ENCODE measurements around the gene MYO1D. TPM values are rescaled to one million over a fixed set of nuclear protein-coding genes. Genes with fewer than 3 reads are reported as not detected.

Gene MYO1D
- total RNA-seq, 2 experiments from 2014 or later: 2.0 to 2.2 TPM

- CTCF ChIA-PET: interaction anchor here (0.9 to 1.6 kb wide), 4 partner anchors 10 to 42 kb away, joined by 3 to 5 read pairs (median 4); no protein-coding TSS in a partner anchor
- DNase-seq: no peak
- no peaks in the 10 kb centered on the region for H3K27me3 Mint-ChIP-seq
- POLR2A ChIA-PET: no interaction called here
- no peak overlapping the region for H3K27ac Mint-ChIP-seq
- H3K4me3 Mint-ChIP-seq: no peak overlapping the region
- H3K9me3 Mint-ChIP-seq: no peaks in the 10 kb centered on the region
- H3K36me3 Mint-ChIP-seq (ENCODE audit: low read depth): no peaks in the 10 kb centered on the region
- H3K4me1 Mint-ChIP-seq: peaks cover 24% of the 10 kb centered on the region
Measured at GRCh38 chr17:32566303-32566702, 310.6 kb downstream of the MYO1D start.

DNA sequence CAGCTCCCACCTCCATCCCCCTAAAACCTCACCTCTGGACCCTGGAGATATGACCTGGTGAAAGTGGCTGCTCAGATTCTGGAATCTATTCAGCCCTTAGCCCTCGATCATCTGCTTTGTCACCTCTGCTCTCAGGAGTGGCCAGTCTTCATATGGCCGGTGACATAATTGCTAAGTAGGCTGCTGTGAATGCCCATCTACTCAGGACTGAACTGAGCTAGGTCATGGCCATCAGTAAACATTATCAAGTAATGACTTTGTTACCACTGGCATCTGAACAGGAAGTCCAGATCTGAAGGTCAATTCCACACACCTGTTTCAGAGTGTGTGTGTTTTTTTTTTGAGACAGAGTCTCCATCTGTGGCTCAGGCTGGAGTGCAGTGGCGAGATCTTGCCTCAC lies 311.5 kb downstream of the MYO1D start:
- Mint-ChIP-seq H3K4me3 (no peak overlapping the region), H3K4me1 (peaks cover 20% of the 10 kb centered on the region), H3K27me3 (no peaks in the 10 kb centered on the region), H3K27ac (no peak overlapping the region), H3K9me3 (no peaks in the 10 kb centered on the region), H3K36me3 (ENCODE audit: low read depth) (no peaks in the 10 kb centered on the region)
- ChIA-PET CTCF (interaction anchor here (1.1 to 1.6 kb wide), 2 partner anchors 9 to 14 kb away, joined by 5 read pairs; no protein-coding TSS in a partner anchor), POLR2A (no interaction called here)
- no peak for DNase-seq

- ChIA-PET POLR2A (no interaction called here), CTCF (interaction anchor here (0.9 kb wide), 1 partner anchor 20 kb away, joined by 3 read pairs; no protein-coding TSS in a partner anchor)
- Mint-ChIP-seq H3K4me3 (no peak overlapping the region), H3K27ac (no peak overlapping the region), H3K4me1 (peaks cover 15% of the 10 kb centered on the region), H3K27me3 (no peaks in the 10 kb centered on the region), H3K36me3 (ENCODE audit: low read depth) (no peaks in the 10 kb centered on the region), H3K9me3 (no peaks in the 10 kb centered on the region)
- no peak for DNase-seq
Measured at GRCh38 chr17:32564325-32564724, 312.6 kb downstream of the MYO1D start.

GRCh38 chr17:32563583-32563982 lies 313.3 kb downstream of the MYO1D start:
- peaks cover 18% of the 10 kb centered on the region for H3K4me1 Mint-ChIP-seq
- H3K27ac Mint-ChIP-seq: no peak overlapping the region
- H3K27me3 Mint-ChIP-seq: no peaks in the 10 kb centered on the region
- DNase-seq: no peak
- no peaks in the 10 kb centered on the region for H3K9me3 Mint-ChIP-seq
- ChIA-PET POLR2A (no interaction called here), CTCF (interaction anchor here (0.9 kb wide), 1 partner anchor 19 kb away, joined by 3 read pairs; no protein-coding TSS in a partner anchor)
- no peak overlapping the region for H3K4me3 Mint-ChIP-seq
- no peaks in the 10 kb centered on the region for H3K36me3 Mint-ChIP-seq (ENCODE audit: low read depth)

- H3K27ac Mint-ChIP-seq: no peak overlapping the region
- H3K9me3 Mint-ChIP-seq: no peaks in the 10 kb centered on the region
- DNase-seq: no peak
- CTCF ChIA-PET: interaction anchor here (0.9 to 1.8 kb wide), 3 partner anchors 10 to 35 kb away, joined by 3 to 7 read pairs (median 6); no protein-coding TSS in a partner anchor
- no peaks in the 10 kb centered on the region for H3K36me3 Mint-ChIP-seq (ENCODE audit: low read depth)
- POLR2A ChIA-PET: interaction anchor here (0.5 kb wide), 1 partner anchor 17 kb away, joined by 3 read pairs; no protein-coding TSS in a partner anchor
- H3K27me3 Mint-ChIP-seq: no peaks in the 10 kb centered on the region
- H3K4me3 Mint-ChIP-seq: no peak overlapping the region
- peaks cover 36% of the 10 kb centered on the region for H3K4me1 Mint-ChIP-seq
Measured at GRCh38 chr17:32558997-32559650, 317.8 kb downstream of the MYO1D start.

GRCh38 chr17:32558326-32558955 lies 318.5 kb downstream of the MYO1D start:
- Mint-ChIP-seq H3K27ac (peak overlapping the region; percentile 27), H3K27me3 (peaks cover 2% of the 10 kb centered on the region), H3K9me3 (no peaks in the 10 kb centered on the region), H3K4me3 (no peak overlapping the region), H3K36me3 (ENCODE audit: low read depth) (no peaks in the 10 kb centered on the region), H3K4me1 (peaks cover 36% of the 10 kb centered on the region)
- peak; percentile 15 for DNase-seq
- POLR2A ChIA-PET: no interaction called here
- CTCF ChIA-PET: interaction anchor here (0.9 to 1.8 kb wide), 3 partner anchors 11 to 34 kb away, joined by 3 to 7 read pairs (median 6); no protein-coding TSS in a partner anchor

DNA sequence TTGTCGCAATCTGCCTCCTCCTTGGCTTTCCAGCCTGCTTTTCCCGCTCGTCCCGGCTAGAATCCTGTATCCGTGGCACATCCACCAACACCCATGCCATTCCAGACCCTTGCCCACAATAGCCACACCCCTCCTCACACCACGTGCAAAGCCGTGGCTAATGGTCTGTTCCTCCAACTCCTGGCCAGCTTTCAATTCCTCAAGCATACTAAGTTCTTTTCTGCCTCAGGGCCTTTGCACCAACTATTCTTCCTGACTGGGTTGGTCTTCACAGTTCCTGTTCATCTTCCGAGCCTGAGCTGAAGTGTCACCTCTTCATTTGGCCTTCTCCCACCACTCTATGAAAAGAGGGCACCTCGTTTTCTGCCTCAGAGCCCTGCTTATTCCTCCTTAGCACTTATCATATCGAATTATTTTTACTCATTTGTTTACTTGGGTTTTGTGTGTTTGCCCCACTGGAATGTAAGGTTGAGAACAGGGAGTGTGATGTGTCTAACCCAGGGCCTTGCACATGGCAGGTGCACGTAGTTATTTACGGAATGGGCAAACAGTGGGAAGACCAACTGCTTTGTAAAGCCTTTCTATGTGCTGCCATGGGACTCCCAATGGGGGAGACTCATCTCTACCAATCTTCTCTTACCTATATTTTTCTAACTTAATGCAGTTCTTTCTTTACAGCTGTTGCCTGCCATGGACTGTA lies 321.2 kb downstream of the MYO1D start:
- peaks cover 60% of the 10 kb centered on the region for H3K4me1 Mint-ChIP-seq
- no peak overlapping the region for H3K4me3 Mint-ChIP-seq
- CTCF ChIA-PET: interaction anchor here (1.2 kb wide), 1 partner anchor 10 kb away, joined by 5 read pairs; no protein-coding TSS in a partner anchor
- H3K27me3 Mint-ChIP-seq: peaks cover 2% of the 10 kb centered on the region
- H3K36me3 Mint-ChIP-seq (ENCODE audit: low read depth): no peaks in the 10 kb centered on the region
- DNase-seq: no peak
- POLR2A ChIA-PET: interaction anchor here (0.6 kb wide), 1 partner anchor 9 kb away, joined by 3 read pairs; no protein-coding TSS in a partner anchor
- no peak overlapping the region for H3K27ac Mint-ChIP-seq
- no peaks in the 10 kb centered on the region for H3K9me3 Mint-ChIP-seq

GRCh38 chr17:32553168-32553567 lies 323.8 kb downstream of the MYO1D start:
- H3K27ac Mint-ChIP-seq: no peak overlapping the region
- no peaks in the 10 kb centered on the region for H3K9me3 Mint-ChIP-seq
- peaks cover 2% of the 10 kb centered on the region for H3K27me3 Mint-ChIP-seq
- no peak for DNase-seq
- POLR2A ChIA-PET: no interaction called here
- no peaks in the 10 kb centered on the region for H3K36me3 Mint-ChIP-seq (ENCODE audit: low read depth)
- H3K4me3 Mint-ChIP-seq: no peak overlapping the region
- H3K4me1 Mint-ChIP-seq: peaks cover 52% of the 10 kb centered on the region
- CTCF ChIA-PET: no interaction called here

DNA sequence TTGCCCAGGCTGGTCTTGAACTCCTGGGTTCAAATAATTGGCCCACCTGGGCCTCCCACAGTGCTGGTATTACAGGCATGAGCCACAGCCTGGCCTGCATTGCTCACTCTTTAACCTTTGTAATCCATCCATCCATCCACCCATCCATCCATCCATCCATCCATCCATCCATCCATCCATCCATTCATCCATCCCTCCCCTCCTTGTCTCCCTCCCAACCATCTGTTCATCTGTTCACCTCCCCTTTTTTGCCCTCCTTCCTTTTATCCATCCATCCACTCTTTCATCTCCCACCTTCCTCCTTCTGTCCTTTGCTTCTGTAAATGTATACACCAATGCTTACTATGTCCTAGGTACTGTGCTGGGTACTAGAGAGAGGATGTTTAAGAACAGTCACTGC lies 324.6 kb downstream of the MYO1D start:
- no peak for DNase-seq
- Mint-ChIP-seq H3K4me3 (no peak overlapping the region), H3K27me3 (peaks cover 2% of the 10 kb centered on the region), H3K4me1 (peaks cover 46% of the 10 kb centered on the region), H3K36me3 (ENCODE audit: low read depth) (no peaks in the 10 kb centered on the region), H3K9me3 (no peaks in the 10 kb centered on the region), H3K27ac (no peak overlapping the region)
- POLR2A ChIA-PET: no interaction called here
- CTCF ChIA-PET: interaction anchor here (1.4 kb wide), 1 partner anchor 108 kb away, joined by 3 read pairs; the partner anchor contains the start of gene PSMD11

- DNase-seq: peak; percentile 29
Measured at GRCh38 chr17:32551186-32551955, 325.6 kb downstream of the MYO1D start.

DNA sequence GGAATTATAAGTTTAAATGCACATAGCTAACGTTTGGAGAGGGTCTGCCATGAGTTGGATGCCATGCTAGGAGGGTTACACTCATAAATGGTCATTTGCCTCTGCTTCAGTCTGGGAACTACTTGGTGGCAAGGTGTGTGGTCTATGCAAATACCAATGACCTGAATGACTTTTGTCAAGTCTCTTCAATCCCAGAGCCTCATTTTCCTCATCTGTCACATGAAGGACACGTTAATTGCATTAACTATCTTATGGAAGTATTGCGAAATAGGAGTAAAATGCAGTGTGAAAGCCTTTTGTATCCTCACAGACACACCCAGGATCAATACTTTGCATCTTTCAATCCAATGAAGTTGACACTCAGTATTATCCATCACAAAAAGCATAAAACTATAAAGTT lies 327.4 kb downstream of the MYO1D start:
- Mint-ChIP-seq H3K27me3 (peaks cover 7% of the 10 kb centered on the region), H3K36me3 (ENCODE audit: low read depth) (no peaks in the 10 kb centered on the region), H3K9me3 (no peaks in the 10 kb centered on the region), H3K4me1 (peaks cover 36% of the 10 kb centered on the region), H3K27ac (no peak overlapping the region), H3K4me3 (no peak overlapping the region)
- CTCF ChIA-PET: interaction anchor here (1.2 to 2.4 kb wide), 4 partner anchors 11 to 63 kb away, joined by 3 to 12 read pairs (median 6); partner anchors contain the start of gene CDK5R1
- no peak for DNase-seq
- POLR2A ChIA-PET: no interaction called here

More at GRCh38 chr17:32551186-32551955, 325.6 kb downstream of the MYO1D start:
- peaks cover 42% of the 10 kb centered on the region for H3K4me1 Mint-ChIP-seq
- H3K27me3 Mint-ChIP-seq: peaks cover 2% of the 10 kb centered on the region
- ChIA-PET CTCF (interaction anchor here (0.6 to 2.4 kb wide), 9 partner anchors 10 to 326 kb away, joined by 3 to 12 read pairs (median 4); partner anchors contain the start of genes MYO1D and PSMD11), POLR2A (interaction anchor here (0.7 kb wide), 1 partner anchor 21 kb away, joined by 3 read pairs; no protein-coding TSS in a partner anchor)
- H3K27ac Mint-ChIP-seq: peak overlapping the region; percentile 71
- H3K9me3 Mint-ChIP-seq: no peaks in the 10 kb centered on the region
- no peaks in the 10 kb centered on the region for H3K36me3 Mint-ChIP-seq (ENCODE audit: low read depth)
- no peak overlapping the region for H3K4me3 Mint-ChIP-seq

- Mint-ChIP-seq H3K27me3 (peaks cover 5% of the 10 kb centered on the region), H3K36me3 (ENCODE audit: low read depth) (no peaks in the 10 kb centered on the region), H3K4me3 (no peak overlapping the region), H3K27ac (no peak overlapping the region), H3K4me1 (peaks cover 7% of the 10 kb centered on the region), H3K9me3 (no peaks in the 10 kb centered on the region)
- no peak for DNase-seq
- ChIA-PET POLR2A (no interaction called here), CTCF (interaction anchor here (1.2 to 1.3 kb wide), 2 partner anchors 44 to 102 kb away, joined by 4 read pairs; partner anchors contain the start of gene PSMD11)
Measured at GRCh38 chr17:32546031-32546444, 330.9 kb downstream of the MYO1D start.
